H1 (cell line): ENCODE results near the gene PAWR. TPM values are rescaled to one million over a fixed set of nuclear protein-coding genes. Genes with fewer than 3 reads are reported as not detected.

Experiments used
- CTCF ChIA-PET: fragments of 300-600 bp; sonication (Branson Sonifier 250); formaldehyde crosslinking; loops from one replicate; lab custom pipeline; 2021; ENCODE audit not compliant: partially characterized antibody; lab: Charles Lee
- POLR2A ChIA-PET: fragments of 300-600 bp; sonication (Branson Sonifier 250); formaldehyde crosslinking; loops from one replicate; lab custom pipeline; 2021; ENCODE audit warnings: inconsistent platforms; ENCODE audit not compliant: partially characterized antibody; lab: Charles Lee
- DNase-seq, 2 experiments: peaks; one replicate each; pipeline versions ENCODE4 v3.0.0 to v3.0.0-alpha.2; 2010 to 2022; ENCODE audit warnings: low spot score in 2 of 2, low read depth in 1 of 2, mixed read lengths in 1 of 2
- FAIRE-seq: peaks from 2 replicates; lab custom pipeline; 2011; peaks lifted over from hg19 to GRCh38; lab: Jason Lieb, UNC
- H2AFZ ChIP-seq: 2 replicates; pipeline ENCODE4 v1.8.1; 2012; ENCODE audit warnings: low read length, inconsistent platforms
- H2AK5ac ChIP-seq: 2 replicates; pipeline ENCODE4 v1.6.1; 2013; ENCODE audit warnings: low read depth, low read length
- H2BK120ac ChIP-seq: replicated peaks from 2 replicates; pipeline ENCODE3; 2013; ENCODE audit warnings: low read depth, low read length, inconsistent platforms
- H2BK12ac ChIP-seq: 2 replicates; pipeline ENCODE4 v1.6.1; 2013; ENCODE audit warnings: low read depth, low read length
- H2BK15ac ChIP-seq: 2 replicates; pipeline ENCODE4 v1.6.1; 2013; ENCODE audit warnings: low read length
- H2BK20ac ChIP-seq: 2 replicates; pipeline ENCODE4 v1.6.1; 2013; ENCODE audit warnings: low read length
- H2BK5ac ChIP-seq: 2 replicates; pipeline ENCODE4 v1.6.1; 2013; ENCODE audit warnings: low read depth, low read length
- H3K14ac ChIP-seq: 2 replicates; pipeline ENCODE4 v1.6.1; 2013; ENCODE audit warnings: inconsistent platforms; ENCODE audit not compliant: insufficient read length
- H3K18ac ChIP-seq: 2 replicates; pipeline ENCODE4 v1.6.1; 2013; ENCODE audit warnings: low read length; ENCODE audit errors: extremely low read depth
- H3K23ac ChIP-seq: 2 replicates; pipeline ENCODE4 v1.6.1; 2013; ENCODE audit warnings: inconsistent platforms; ENCODE audit not compliant: insufficient read length
- H3K23me2 ChIP-seq: 2 replicates; pipeline ENCODE4 v1.6.1; 2013; ENCODE audit warnings: low read depth, low read length
- H3K27ac ChIP-seq: 2 replicates; pipeline ENCODE4 v1.6.1; 2011; ENCODE audit warnings: low read depth, low read length, inconsistent platforms
- H3K27me3 ChIP-seq, 4 experiments: replicated peaks in 1 of 4; 1 replicate in 1 of 4; 2 replicates in 3 of 4; pipeline versions ENCODE4 v1.6.1 to v1.8.1; 2011 to 2013; ENCODE audit warnings: low read length in 3 of 4, mild to moderate bottlenecking in 3 of 4, inconsistent platforms in 2 of 4, mixed read lengths in 2 of 4, moderate library complexity in 1 of 4; ENCODE audit not compliant: control insufficient read depth in 3 of 4, insufficient read depth in 3 of 4; ENCODE audit errors: extremely low read depth in 1 of 4
- H3K36me3 ChIP-seq, 4 experiments: 2 replicates each; pipeline versions ENCODE4 v1.6.1 to v1.8.1; 2011 to 2013; ENCODE audit warnings: mild to moderate bottlenecking in 4 of 4, low read length in 3 of 4, moderate library complexity in 2 of 4, control low read depth in 1 of 4, inconsistent platforms in 1 of 4; ENCODE audit not compliant: insufficient read depth in 4 of 4, control insufficient read depth in 2 of 4
- H3K4ac ChIP-seq: replicated peaks from 2 replicates; pipeline ENCODE3; 2013; ENCODE audit warnings: low read length, low read depth, mixed read lengths, inconsistent platforms; ENCODE audit not compliant: insufficient read length
- H3K4me1 ChIP-seq, 4 experiments: replicated peaks in 1 of 4; 1 replicate in 1 of 4; 2 replicates in 3 of 4; pipeline versions ENCODE4 v1.6.1 to v1.8.1; 2011 to 2013; ENCODE audit warnings: low read length in 3 of 4, inconsistent platforms in 2 of 4, mixed read lengths in 1 of 4; ENCODE audit not compliant: insufficient read depth in 4 of 4, control insufficient read depth in 3 of 4
- H3K4me2 ChIP-seq, 2 experiments: 2 replicates each; pipeline versions ENCODE4 v1.6.1 to v1.8.1; 2011 to 2013; ENCODE audit warnings: low read depth in 2 of 2, low read length in 2 of 2, control low read depth in 1 of 2, inconsistent platforms in 1 of 2, mild to moderate bottlenecking in 1 of 2; ENCODE audit not compliant: insufficient read depth in 1 of 2
- H3K4me3 ChIP-seq, 4 experiments: fragments of 200-600, 300-600 bp in 1 of 4; sonication (generic), shearing (Covaris generic), sonication (Bioruptor Twin) in 1 of 4; 2 replicates each; pipeline versions ENCODE4 v1.5.1 to v1.8.1; 2011 to 2016; ENCODE audit warnings: low read length in 4 of 4, low read depth in 3 of 4, control low read depth in 2 of 4, inconsistent platforms in 2 of 4, mild to moderate bottlenecking in 2 of 4, mixed read lengths in 1 of 4, moderate library complexity in 1 of 4; ENCODE audit not compliant: insufficient read depth in 2 of 4; ENCODE audit errors: extremely low read depth in 1 of 4
- H3K56ac ChIP-seq: replicated peaks from 2 replicates; pipeline ENCODE3; 2013; ENCODE audit warnings: low read depth, mild to moderate bottlenecking, mixed read lengths, low read length, inconsistent platforms; ENCODE audit not compliant: insufficient read length
- H3K79me1 ChIP-seq: 2 replicates; pipeline ENCODE4 v1.6.1; 2013; ENCODE audit warnings: low read depth, low read length, control low read depth
- H3K79me2 ChIP-seq, 2 experiments: 2 replicates each; pipeline versions ENCODE4 v1.6.1 to v1.8.1; 2012 to 2013; ENCODE audit warnings: low read length in 2 of 2, mild to moderate bottlenecking in 2 of 2, inconsistent platforms in 1 of 2; ENCODE audit not compliant: insufficient read depth in 2 of 2, control insufficient read depth in 1 of 2
- H3K9ac ChIP-seq, 4 experiments: replicated peaks in 1 of 4; 1 replicate in 1 of 4; 2 replicates in 3 of 4; pipeline versions ENCODE4 v1.6.1 to v1.8.1; 2011 to 2013; ENCODE audit warnings: low read depth in 3 of 4, low read length in 3 of 4, control low read depth in 2 of 4, mild to moderate bottlenecking in 2 of 4, moderate library complexity in 2 of 4, inconsistent platforms in 1 of 4; ENCODE audit errors: extremely low read depth in 1 of 4
- H3K9me3 ChIP-seq, 2 experiments: 2 replicates each; pipeline versions ENCODE4 v1.6.1 to v1.8.1; 2012 to 2013; ENCODE audit warnings: mild to moderate bottlenecking in 2 of 2, moderate library complexity in 2 of 2, control low read depth in 1 of 2, inconsistent platforms in 1 of 2, low read depth in 1 of 2, low read length in 1 of 2, mixed read lengths in 1 of 2; ENCODE audit not compliant: insufficient read depth in 2 of 2
- H4K20me1 ChIP-seq, 2 experiments: replicated peaks in 1 of 2; 2 replicates each; pipeline versions ENCODE3 to v1.8.1; 2011 to 2013; ENCODE audit warnings: inconsistent platforms in 2 of 2, low read length in 2 of 2, mild to moderate bottlenecking in 1 of 2; ENCODE audit not compliant: insufficient read depth in 2 of 2, control insufficient read depth in 1 of 2
- H4K5ac ChIP-seq: 2 replicates; pipeline ENCODE4 v1.6.1; 2013; ENCODE audit warnings: low read length, low read depth, mixed read lengths, inconsistent platforms; ENCODE audit not compliant: insufficient read length
- H4K8ac ChIP-seq: 2 replicates; pipeline ENCODE4 v1.8.0; 2013; ENCODE audit warnings: mild to moderate bottlenecking, moderate library complexity, low read length, inconsistent platforms; ENCODE audit not compliant: insufficient read depth; ENCODE audit errors: extremely low read depth
- H4K91ac ChIP-seq: replicated peaks from 2 replicates; pipeline ENCODE3; 2013; ENCODE audit warnings: low read length, mixed read lengths, inconsistent platforms; ENCODE audit not compliant: insufficient read length
- BRCA1 ChIP-seq: IDR thresholded peaks from 2 replicates; pipeline ENCODE4 v1.6.1; 2012; ENCODE audit warnings: low read depth, low read length, improper control_type of control experiment
- CHD2 ChIP-seq: IDR thresholded peaks from 2 replicates; pipeline ENCODE4 v1.6.1; 2012; ENCODE audit warnings: low read length, improper control_type of control experiment
- HDAC2 ChIP-seq, 2 experiments: fragments of 300-600 bp in 1 of 2; sonication (generic) in 1 of 2; IDR thresholded peaks; 2 replicates each; pipeline ENCODE4 v1.6.1; 2011 to 2012; ENCODE audit warnings: low read depth in 2 of 2, low read length in 2 of 2, mild to moderate bottlenecking in 2 of 2, moderate library complexity in 2 of 2, borderline replicate concordance in 1 of 2, inconsistent platforms in 1 of 2
- WGBS, 2 experiments: shearing (Covaris generic) in 1 of 2; methylation state at CpG; one replicate each; pipeline versions ENCODE4 v1.1.6 to v1.1.7; 2013 to 2015; ENCODE audit warnings: low lambda C conversion rate in 2 of 2, mixed read lengths in 2 of 2, inconsistent platforms in 1 of 2, low coverage in 1 of 2, missing lambda C conversion rate in 1 of 2; ENCODE audit not compliant: insufficient replicate concordance in 2 of 2, insufficient coverage in 1 of 2, insufficient read length in 1 of 2; ENCODE audit errors: extremely low coverage in 1 of 2, missing lambda C conversion rate in 1 of 2; 5-methylcytosine and 5-hydroxymethylcytosine counted together
- polyA plus RNA-seq, 7 experiments: library from polyadenylated mRNA; depleted of rRNA in 3 of 7; stranded (reverse) in 5 of 7; unstranded in 2 of 7; fragments of >200 nt in 5 of 7; fragments of 200-250 nt in 2 of 7; gene quantifications; 1 replicate in 5 of 7; 2 replicates in 1 of 7; 4 replicates in 1 of 7; pipeline versions ENCODE4 v1.2.1 to v1.2.3, GENCODE V29; 2011 to 2013; ENCODE audit warnings: missing spikeins in 2 of 7, mixed read lengths in 2 of 7
- total RNA-seq: library from RNA; stranded (reverse); fragmentation: NEBNext Ultra II Directional; extraction: Animal tissue kit (Norgen Biotek cat#: 25700); gene quantifications from 2 replicates; pipeline ENCODE4 v1.2.1, GENCODE V29; 2021

Gene PAWR
- total and polyA plus RNA-seq, 2 of the 8 experiments (the other 6 are each of a cell fraction or from before 2014, with no cell fraction given) = 28.3 to 327 TPM

DNA sequence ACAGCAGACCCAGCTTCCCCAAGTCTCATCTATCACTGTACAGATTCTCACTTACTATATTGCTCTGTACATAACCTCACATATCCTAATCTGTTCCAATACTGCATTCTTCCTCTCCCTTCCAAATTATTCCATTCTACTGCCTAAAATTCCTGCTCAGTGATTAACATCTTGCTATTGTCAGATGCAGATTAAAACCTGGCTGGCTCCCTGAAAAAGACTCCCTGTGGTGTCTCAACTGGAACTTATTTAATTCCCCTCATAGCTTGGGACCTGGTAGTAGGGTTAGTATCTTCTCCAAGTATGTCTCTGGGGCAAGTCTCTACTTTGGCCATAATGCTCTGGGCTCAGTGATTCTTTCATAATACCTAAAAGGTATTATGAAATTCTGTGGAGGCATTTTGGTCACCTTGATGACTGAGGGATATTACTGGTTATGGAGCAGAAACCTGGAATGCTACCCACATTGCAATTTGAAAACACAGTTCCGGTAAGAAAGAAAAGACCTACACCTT, 55.8 kb downstream of the PAWR start:
- H2BK20ac ChIP-seq = no peak overlapping the region
- no peak overlapping the region for H3K14ac ChIP-seq
- H3K18ac ChIP-seq = no peak overlapping the region
- no peak overlapping the region for H2BK15ac ChIP-seq
- peaks cover 11 to 14% of the 10 kb centered on the region in 2 experiments for H4K20me1 ChIP-seq
- no peak overlapping the region for H3K9ac ChIP-seq
- H4K5ac ChIP-seq = no peak overlapping the region
- no peak overlapping the region for H3K27ac ChIP-seq
- peaks cover 2 to 97% of the 10 kb centered on the region in 2 experiments; a peak in 3 of 4 replicates for H3K79me2 ChIP-seq
- H3K9me3 ChIP-seq = no peaks in the 10 kb centered on the region
- no peak overlapping the region for H3K4ac ChIP-seq
- H3K36me3 ChIP-seq = no peaks in the 10 kb centered on the region
- no peak overlapping the region for H3K56ac ChIP-seq
- ChIA-PET POLR2A (no interaction called here), CTCF (no interaction called here)
- 79% methylated on average over 1 of the region's 1 CpG; no CpG with 5 or more reads in 1 of the 2 experiments for WGBS, 2 experiments
- H4K8ac ChIP-seq = no peak overlapping the region
- no peak for DNase-seq
- TF ChIP-seq CHD2 (no peak), BRCA1 (no peak), HDAC2 (IDR thresholded peaks at IDR 0.05; ENCODE audit: borderline replicate concordance in 1 of 2, low read depth in 2 of 2, low read length in 2 of 2) (0 out of 4 replicates have a peak, but pooled peaks of 1 of the 2 experiments have one; percentile 22)
- TF ChIP-seq, all 59 proteins: peak for 1
- Histone ChIP-seq H3K27me3 (no peaks in the 10 kb centered on the region), H3K79me1 (0 out of 2 replicates have a peak, but pooled peaks cover under 1% of the 10 kb centered on the region), H2BK5ac (no peak overlapping the region), H4K91ac (no peak overlapping the region), H3K4me1 (peaks cover 0 to 11% (median 2%) of the 10 kb centered on the region in 4 experiments; a peak in 5 of 7 replicates), H2BK12ac (no peak overlapping the region), H2AFZ (no peak overlapping the region), H3K4me2 (peak overlapping the region in 1 of 2 experiments; percentile 24; a peak in 1 of 4 replicates), H3K23ac (no peak overlapping the region), H2BK120ac (no peak overlapping the region), H3K23me2 (no peaks in the 10 kb centered on the region; the same call in 1 of the 2 replicates), H2AK5ac (no peak overlapping the region), H3K4me3 (peak overlapping the region in 1 of 4 experiments; percentile 20; a peak in 1 of 8 replicates)
- peak; percentile 7 for FAIRE-seq
